Breast epithelium (tissue), 4 donors: ENCODE results near the gene CLIC3. TPM values are rescaled to one million over a fixed set of nuclear protein-coding genes. Genes with fewer than 3 reads are reported as not detected.

Experiments
- DNase-seq, 2 donors: peaks; one replicate each; pipeline ENCODE4 v3.0.0-alpha.2; 2019; ENCODE audit warnings: low spot score in 2 of 2
- H3K27ac ChIP-seq, 2 donors: fragments of 200-600 bp; sonication (generic) in 1 of 2; one replicate each; pipeline ENCODE4 v1.5.1; 2016 to 2019; ENCODE audit warnings: mild to moderate bottlenecking in 1 of 2
- H3K27me3 ChIP-seq, 2 donors: fragments of 200-600 bp; sonication (generic) in 1 of 2; one replicate each; pipeline versions ENCODE4 v1.5.1 to v1.6.0; 2017 to 2019; ENCODE audit warnings: control low read depth in 1 of 2, mild to moderate bottlenecking in 1 of 2
- H3K36me3 ChIP-seq: fragments of 200-600 bp; one replicate; pipeline ENCODE4 v1.5.1; 2019
- H3K4me1 ChIP-seq, 2 donors: fragments of 200-600 bp; sonication (generic); one replicate each; pipeline ENCODE4 v1.5.1; 2016 to 2019; ENCODE audit warnings: control low read depth in 1 of 2
- H3K4me3 ChIP-seq, 3 donors: fragments of 200-600 bp; sonication (generic); 1 replicate in 2 of 3; 2 replicates in 1 of 3; pipeline ENCODE4 v1.5.1; 2016 to 2019; ENCODE audit warnings: mild to moderate bottlenecking in 3 of 3, moderate library complexity in 2 of 3
- H3K9me3 ChIP-seq, 2 donors: fragments of 200-600 bp; sonication (generic) in 1 of 2; one replicate each; pipeline ENCODE4 v1.5.1; 2016 to 2019; ENCODE audit warnings: control low read depth in 1 of 2
- CTCF ChIP-seq, 3 donors: fragments of 450-650 bp; IDR thresholded peaks; one replicate each; pipeline ENCODE4 v1.5.1; 2016 to 2017; ENCODE audit warnings: antibody characterized with exemption in 3 of 3, mild to moderate bottlenecking in 3 of 3, moderate library complexity in 3 of 3
- POLR2A ChIP-seq: fragments of 450-650 bp; IDR thresholded peaks from one replicate; pipeline ENCODE4 v1.6.1; 2016; ENCODE audit warnings: antibody characterized with exemption, mild to moderate bottlenecking, moderate library complexity
- POLR2AphosphoS5 ChIP-seq, 3 donors: sonication (generic); formaldehyde crosslinking; IDR thresholded peaks; one replicate each; pipeline ENCODE4 v1.6.1; 2017; ENCODE audit warnings: antibody characterized with exemption in 3 of 3
- intact Hi-C: fragments of 100-400 bp; cut with DNase I; formaldehyde crosslinking; loops from one replicate; pipeline ENCODE4 v1.15.1; 2023; ENCODE audit warnings: low total_unique reads
- total RNA-seq, 3 donors: library from RNA; depleted of rRNA; stranded (reverse); fragments of >200 nt; gene quantifications; one replicate each; pipeline ENCODE4 v1.1.0, GENCODE V29; 2016

The CLIC3 gene
- total RNA-seq, 3 donors from 2014 or later: 0.32 to 3.5 TPM; not detected in 1

- Histone ChIP-seq H3K27ac (no peak overlapping the region), H3K36me3 (no peaks in the 10 kb centered on the region), H3K4me1 (no peaks in the 10 kb centered on the region), H3K9me3 (no peaks in the 10 kb centered on the region), H3K4me3 (no peak overlapping the region), H3K27me3 (no peaks in the 10 kb centered on the region)
- intact Hi-C loops: no loop called here
- TF ChIP-seq CTCF (IDR thresholded peaks at IDR 0.05) (no peak), POLR2AphosphoS5 (IDR thresholded peaks at IDR 0.05) (no peak), POLR2A (no peak)
- no peak for DNase-seq
These were observed 23.6 kb downstream of the CLIC3 start for GRCh38 chr9:136972743-136973142.

GRCh38 chr9:136972335-136972734 lies 24.0 kb downstream of the CLIC3 start:
- DNase-seq: no peak
- no peaks in the 10 kb centered on the region for H3K27me3 ChIP-seq
- TF ChIP-seq POLR2AphosphoS5 (IDR thresholded peaks at IDR 0.05) (no peak), POLR2A (no peak), CTCF (IDR thresholded peaks at IDR 0.05) (no peak)
- H3K9me3 ChIP-seq: no peaks in the 10 kb centered on the region
- no peak overlapping the region for H3K4me3 ChIP-seq
- no peaks in the 10 kb centered on the region for H3K36me3 ChIP-seq
- no peaks in the 10 kb centered on the region for H3K4me1 ChIP-seq
- no peak overlapping the region for H3K27ac ChIP-seq
- intact Hi-C loops: no loop called here

DNA sequence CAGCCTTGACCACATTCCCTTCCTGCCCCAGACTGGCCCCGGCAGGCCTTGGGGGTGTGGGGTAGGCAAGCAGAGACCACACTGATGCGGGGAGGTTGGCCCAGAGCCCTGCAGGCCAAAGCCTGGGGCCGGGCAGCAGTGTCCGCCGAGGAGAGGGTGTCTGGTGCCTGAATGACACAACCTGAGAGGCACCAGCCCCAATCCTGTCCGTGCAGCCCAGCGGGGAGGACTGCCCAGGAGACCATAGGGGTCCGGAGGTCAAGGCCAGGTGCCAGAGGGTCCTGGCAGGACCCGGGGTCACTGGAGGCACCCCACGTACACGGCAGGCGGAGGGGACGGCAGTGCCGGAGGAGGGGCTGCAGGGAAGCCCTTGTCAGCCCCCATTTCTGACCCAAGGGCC lies 24.6 kb downstream of the CLIC3 start:
- intact Hi-C loops: no loop called here
- TF ChIP-seq POLR2A (no peak), POLR2AphosphoS5 (IDR thresholded peaks at IDR 0.05) (no peak), CTCF (IDR thresholded peaks at IDR 0.05) (no peak)
- Histone ChIP-seq H3K27ac (no peak overlapping the region), H3K27me3 (no peaks in the 10 kb centered on the region), H3K4me3 (no peak overlapping the region), H3K36me3 (no peaks in the 10 kb centered on the region), H3K4me1 (no peaks in the 10 kb centered on the region), H3K9me3 (no peaks in the 10 kb centered on the region)
- DNase-seq: no peak

DNA sequence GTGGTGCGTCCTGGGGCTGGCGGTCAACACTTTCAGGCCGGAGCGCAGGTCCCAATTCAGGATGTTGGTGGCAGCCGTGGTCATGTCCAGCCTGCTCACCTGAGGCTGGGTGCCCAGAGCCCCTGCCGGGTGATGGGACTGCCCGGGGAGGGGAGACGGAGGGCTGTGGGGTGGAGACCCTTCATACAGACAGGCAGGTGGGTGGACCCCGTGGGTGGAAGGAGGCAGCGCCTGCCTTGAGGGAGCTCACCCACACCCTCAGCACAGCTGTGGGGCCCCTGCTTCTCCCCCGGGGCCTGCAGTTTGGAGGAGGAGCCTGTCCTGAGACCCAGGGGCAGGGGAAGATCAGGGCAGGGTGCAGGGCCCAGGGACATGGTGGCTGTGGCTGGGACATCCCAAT lies 26.0 kb downstream of the CLIC3 start:
- Histone ChIP-seq H3K9me3 (no peaks in the 10 kb centered on the region), H3K4me3 (no peak overlapping the region), H3K4me1 (no peaks in the 10 kb centered on the region), H3K36me3 (no peaks in the 10 kb centered on the region), H3K27me3 (no peaks in the 10 kb centered on the region), H3K27ac (no peak overlapping the region)
- DNase-seq: no peak
- TF ChIP-seq POLR2AphosphoS5 (IDR thresholded peaks at IDR 0.05) (no peak), POLR2A (no peak)
- intact Hi-C loops: no loop called here

DNA sequence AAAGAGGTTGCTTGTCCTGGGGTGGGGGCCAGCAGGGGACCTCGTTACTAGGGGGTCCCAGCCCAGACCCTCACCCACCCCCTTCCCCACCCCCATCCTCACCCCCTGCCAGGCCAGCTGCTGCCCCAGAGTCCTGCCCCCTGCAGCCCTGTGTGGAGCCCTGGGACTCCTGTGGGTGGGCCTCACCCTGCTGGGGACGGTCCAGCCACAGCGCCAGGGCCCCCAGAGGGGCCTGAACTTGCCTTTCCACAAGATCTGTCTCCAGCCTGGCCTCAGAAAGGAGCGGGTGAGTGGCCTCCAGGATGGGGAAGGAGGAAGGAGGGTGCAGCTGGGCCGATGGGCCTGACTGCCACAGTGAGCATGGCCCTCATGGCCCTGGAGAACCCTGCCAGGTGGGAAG lies 26.6 kb downstream of the CLIC3 start:
- H3K36me3 ChIP-seq: no peaks in the 10 kb centered on the region
- H3K9me3 ChIP-seq: no peaks in the 10 kb centered on the region
- TF ChIP-seq POLR2AphosphoS5 (IDR thresholded peaks at IDR 0.05): no peak
- TF ChIP-seq CTCF (IDR thresholded peaks at IDR 0.05): no peak
- TF ChIP-seq POLR2A: no peak
- no peaks in the 10 kb centered on the region for H3K27me3 ChIP-seq
- H3K4me3 ChIP-seq: no peak overlapping the region
- H3K27ac ChIP-seq: no peak overlapping the region
- H3K4me1 ChIP-seq: no peaks in the 10 kb centered on the region
- intact Hi-C loops: no loop called here
- no peak for DNase-seq

- Histone ChIP-seq H3K36me3 (no peaks in the 10 kb centered on the region), H3K27me3 (no peaks in the 10 kb centered on the region), H3K9me3 (no peaks in the 10 kb centered on the region), H3K4me3 (no peak overlapping the region), H3K27ac (no peak overlapping the region), H3K4me1 (no peaks in the 10 kb centered on the region)
- intact Hi-C loops: no loop called here
- no peak for DNase-seq
- TF ChIP-seq POLR2AphosphoS5 (IDR thresholded peaks at IDR 0.05) (no peak), CTCF (IDR thresholded peaks at IDR 0.05) (no peak), POLR2A (no peak)
These were observed 27.2 kb downstream of the CLIC3 start for GRCh38 chr9:136969150-136969549.
